HG03045 (cell line): ENCODE results near the gene NUP62CL.
A peak's percentile ranks its signal among the peaks of the same experiment; 100 is the strongest.
"Not testable (repeated sequence)": the region's sequence is repeated elsewhere in the genome, so short reads cannot be mapped to it uniquely, and the experiment has no call there.

Source experiments
- ATAC-seq: cut with Tn5 transposase; IDR thresholded peaks from one replicate; pipeline ENCODE4 v1.9.1; 2021; ENCODE audit warnings: mild to moderate bottlenecking, moderate library complexity; ENCODE audit not compliant: unreplicated experiment

Gene NUP62CL

GRCh38 chrX:107205770-107206696 lies at the start of gene NUP62CL, which contains the start of gene DNAAF6:
Gene NUP62CL, minus strand, starts transcription at chrX:107206433. Its CDS starts 31,287 bp downstream, at chrX:107175146.
Gene DNAAF6, plus strand, starts transcription at chrX:107206611. Its CDS starts 6,265 bp downstream, at chrX:107212876.
- ATAC-seq: peak; percentile 94

GRCh38 chrX:107228486-107228819 lies 22.2 kb upstream of the NUP62CL start:
- ATAC-seq: no peak

GRCh38 chrX:107227780-107228485 lies 21.7 kb upstream of the NUP62CL start:
- ATAC-seq: no peak

GRCh38 chrX:107226757-107227156 lies 20.5 kb upstream of the NUP62CL start:
- no peak for ATAC-seq

GRCh38 chrX:107213477-107213876 lies 7.2 kb upstream of the NUP62CL start:
- ATAC-seq: no peak

- no peak for ATAC-seq
Observed at GRCh38 chrX:107207943-107208342, 1.7 kb upstream of the NUP62CL start.

- ATAC-seq: no peak
Observed at GRCh38 chrX:107207089-107207488, 856 bp upstream of the NUP62CL start.

- ATAC-seq: no peak
Observed at GRCh38 chrX:107206697-107207065, 448 bp upstream of the NUP62CL start.

- ATAC-seq: no peak
Observed at GRCh38 chrX:107204068-107204605, 2.1 kb downstream of the NUP62CL start.

GRCh38 chrX:107199491-107199890 lies 6.7 kb downstream of the NUP62CL start:
- no peak for ATAC-seq

GRCh38 chrX:107198074-107198473 lies 8.2 kb downstream of the NUP62CL start:
- ATAC-seq: not testable (repeated sequence)

GRCh38 chrX:107197319-107197718 lies 8.9 kb downstream of the NUP62CL start:
- no peak for ATAC-seq

- ATAC-seq: no peak
Observed at GRCh38 chrX:107171369-107172102, 34.7 kb downstream of the NUP62CL start.

GRCh38 chrX:107168712-107169111 lies 37.5 kb downstream of the NUP62CL start:
- no peak for ATAC-seq

- ATAC-seq: no peak
Observed at GRCh38 chrX:107168257-107168656, 38.0 kb downstream of the NUP62CL start.

- no peak for ATAC-seq
Observed at GRCh38 chrX:107167163-107167921, 38.9 kb downstream of the NUP62CL start.

GRCh38 chrX:107157618-107158017 lies 48.6 kb downstream of the NUP62CL start:
- ATAC-seq: not testable (repeated sequence)

GRCh38 chrX:107155621-107156430 lies 50.4 kb downstream of the NUP62CL start:
- ATAC-seq: not testable (repeated sequence)
